WTC11 (cell line): ENCODE measurements around the gene ANXA9. TPM values are rescaled to one million over a fixed set of nuclear protein-coding genes. Genes with fewer than 3 reads are reported as not detected.

Experiments
- ATAC-seq: fragments of 200-7000 bp; cut with Tn5 transposase; 2 replicates; pipeline ENCODE4 v1.10.0; 2021; ENCODE audit warnings: mild to moderate bottlenecking, moderate library complexity
- CTCF ChIA-PET: fragments of 300-600 bp; sonication (Branson Sonifier 250); formaldehyde crosslinking; loops from one replicate; lab custom pipeline; 2021; ENCODE audit warnings: antibody characterized with exemption; lab: Charles Lee
- POLR2A ChIA-PET: fragments of 350-600 bp; sonication (Branson Sonifier 250); formaldehyde crosslinking; loops from one replicate; lab custom pipeline; 2021; ENCODE audit warnings: antibody characterized with exemption; lab: Charles Lee
- DNase-seq: peaks from one replicate; pipeline ENCODE4 v3.0.0; 2021; ENCODE audit warnings: low spot score
- H3K27ac Mint-ChIP-seq: 2 replicates; pipeline ENCODE4 v1.8.0; 2021; ENCODE audit warnings: mixed read lengths
- H3K27me3 Mint-ChIP-seq: 2 replicates; pipeline ENCODE4 v1.8.0; 2021; ENCODE audit warnings: low read depth, mild to moderate bottlenecking, moderate library complexity, mixed read lengths
- H3K36me3 Mint-ChIP-seq: 2 replicates; pipeline ENCODE4 v1.8.0; 2021; ENCODE audit warnings: mixed read lengths
- H3K4me1 Mint-ChIP-seq: 2 replicates; pipeline ENCODE4 v1.8.0; 2022; ENCODE audit warnings: mixed read lengths
- H3K4me3 Mint-ChIP-seq: 2 replicates; pipeline ENCODE4 v1.8.0; 2021; ENCODE audit warnings: mild to moderate bottlenecking, moderate library complexity, mixed read lengths
- H3K9me3 Mint-ChIP-seq: 2 replicates; pipeline ENCODE4 v1.8.0; 2021; ENCODE audit warnings: mixed read lengths
- ATF2 ChIP-seq: sonication (generic); formaldehyde crosslinking; IDR thresholded peaks from 2 replicates; pipeline ENCODE4 v1.8.1; 2022; ENCODE audit warnings: low read depth, missing genetic modification reagents, borderline replicate concordance
- ATF3 ChIP-seq: sonication (generic); formaldehyde crosslinking; conservative IDR thresholded peaks from 2 replicates; pipeline ENCODE4 v1.8.1; 2022; ENCODE audit warnings: mild to moderate bottlenecking, missing genetic modification reagents
- E2F1 ChIP-seq: sonication (generic); formaldehyde crosslinking; IDR thresholded peaks from 2 replicates; pipeline ENCODE4 v1.8.0; 2022; ENCODE audit warnings: mild to moderate bottlenecking, missing genetic modification reagents
- E2F4 ChIP-seq: sonication (generic); formaldehyde crosslinking; IDR thresholded peaks from 2 replicates; pipeline ENCODE4 v1.8.1; 2022; ENCODE audit warnings: low read depth, mild to moderate bottlenecking, moderate library complexity, missing genetic modification reagents, borderline replicate concordance
- ERG ChIP-seq: fragments of 250-450 bp; sonication (Bioruptor Pico); IDR thresholded peaks from 2 replicates; pipeline ENCODE4 v1.8.0; 2021; ENCODE audit warnings: mild to moderate bottlenecking
- ESRRA ChIP-seq: sonication (generic); formaldehyde crosslinking; IDR thresholded peaks from 2 replicates; pipeline ENCODE4 v1.8.1; 2022; ENCODE audit warnings: mild to moderate bottlenecking, missing genetic modification reagents, borderline replicate concordance
- FOXK1 ChIP-seq: sonication (generic); formaldehyde crosslinking; IDR thresholded peaks from 2 replicates; pipeline ENCODE4 v1.8.0; 2022; ENCODE audit warnings: mild to moderate bottlenecking, moderate library complexity, missing genetic modification reagents
- HMGA2 ChIP-seq: fragments of 250-450 bp; sonication (Bioruptor Pico); IDR thresholded peaks from 2 replicates; pipeline ENCODE4 v1.4.0; 2021; ENCODE audit warnings: mild to moderate bottlenecking, moderate library complexity
- IRF1 ChIP-seq: sonication (generic); formaldehyde crosslinking; IDR thresholded peaks from 2 replicates; pipeline ENCODE4 v1.8.0; 2023; ENCODE audit warnings: missing genetic modification reagents
- MAX ChIP-seq: sonication (generic); formaldehyde crosslinking; IDR thresholded peaks from 2 replicates; pipeline ENCODE4 v1.8.0; 2022; ENCODE audit warnings: mild to moderate bottlenecking, missing genetic modification reagents
- MYBL2 ChIP-seq: sonication (generic); formaldehyde crosslinking; IDR thresholded peaks from 2 replicates; pipeline ENCODE4 v1.8.1; 2023; ENCODE audit warnings: mild to moderate bottlenecking, moderate library complexity, missing genetic modification reagents
- NFE2L1 ChIP-seq: sonication (generic); formaldehyde crosslinking; IDR thresholded peaks from 2 replicates; pipeline ENCODE4 v1.8.1; 2023; ENCODE audit warnings: missing genetic modification reagents
- PRDM15 ChIP-seq: sonication (generic); formaldehyde crosslinking; IDR thresholded peaks from 2 replicates; pipeline ENCODE4 v1.8.0; 2022; ENCODE audit warnings: missing genetic modification reagents
- PREB ChIP-seq: sonication (generic); formaldehyde crosslinking; IDR thresholded peaks from 2 replicates; pipeline ENCODE4 v1.8.1; 2022; ENCODE audit warnings: mild to moderate bottlenecking, missing genetic modification reagents, moderate library complexity, borderline replicate concordance
- SMAD4 ChIP-seq: sonication (generic); formaldehyde crosslinking; IDR thresholded peaks from 2 replicates; pipeline ENCODE4 v1.8.0; 2022; ENCODE audit warnings: mild to moderate bottlenecking, missing genetic modification reagents
- ZBTB43 ChIP-seq: sonication (generic); formaldehyde crosslinking; IDR thresholded peaks from 2 replicates; pipeline ENCODE4 v1.8.1; 2023; ENCODE audit warnings: mild to moderate bottlenecking, missing genetic modification reagents
- ZNF121 ChIP-seq: sonication (generic); formaldehyde crosslinking; IDR thresholded peaks from 2 replicates; pipeline ENCODE4 v1.8.0; 2023; ENCODE audit warnings: missing genetic modification reagents
- ZNF532 ChIP-seq: fragments of 250-450 bp; sonication (Bioruptor Pico); IDR thresholded peaks from 2 replicates; pipeline ENCODE4 v1.9.0; 2021; ENCODE audit warnings: mild to moderate bottlenecking, borderline replicate concordance
- total RNA-seq: library from RNA; stranded (reverse); gene quantifications from 3 replicates; pipeline ENCODE4 v1.2.3, GENCODE V29; 2021

Gene ANXA9
- total RNA-seq, 1 experiment from 2014 or later, result 1.6 TPM

GRCh38 chr1:151043163-151043562 is 61.1 kb downstream of the ANXA9 start:
- no peak for TF ChIP-seq HMGA2
- TF ChIP-seq ERG (CRISPR knock-in tag), result no peak
- TF ChIP-seq MAX (CRISPR knock-in tag), result no peak
- TF ChIP-seq ZNF532, result no peak
- no peak for TF ChIP-seq ZBTB43 (CRISPR knock-in tag)
- TF ChIP-seq SMAD4 (CRISPR knock-in tag), result no peak
- TF ChIP-seq PRDM15, result no peak
- TF ChIP-seq IRF1, result no peak
- no peak for TF ChIP-seq FOXK1 (CRISPR knock-in tag)
- TF ChIP-seq ZNF121, result no peak
- no peak for TF ChIP-seq E2F1 (CRISPR knock-in tag)
- TF ChIP-seq ATF2 (CRISPR knock-in tag), result no peak
- TF ChIP-seq MYBL2, result no peak
- TF ChIP-seq ATF3 (CRISPR knock-in tag), result no peak
- no peak for TF ChIP-seq E2F4 (CRISPR knock-in tag)
- no peak for TF ChIP-seq ESRRA (CRISPR knock-in tag)
- TF ChIP-seq NFE2L1 (CRISPR knock-in tag), result no peak
- TF ChIP-seq PREB (CRISPR knock-in tag), result no peak
- ChIA-PET POLR2A (no interaction called here), CTCF (interaction anchor here (0.7 to 2.0 kb wide), 5 partner anchors 17 to 482 kb away, joined by 3 to 11 read pairs (median 5); partner anchors contain the start of genes CDC42SE1, GABPB2 and MLLT11)
- Mint-ChIP-seq H3K9me3 (no peaks in the 10 kb centered on the region), H3K4me1 (peaks cover 13% of the 10 kb centered on the region), H3K36me3 (no peaks in the 10 kb centered on the region), H3K27ac (no peak overlapping the region), H3K4me3 (no peak overlapping the region), H3K27me3 (no peaks in the 10 kb centered on the region)
- ATAC-seq (no peak), DNase-seq (no peak)
